GM18873 (cell line): ENCODE data around the gene TRANK1.
"Not testable (repeated sequence)": the region's sequence is repeated elsewhere in the genome, so short reads cannot be mapped to it uniquely, and the experiment has no call there.

Experiments
- ATAC-seq: cut with Tn5 transposase; IDR thresholded peaks from one replicate; pipeline ENCODE4 v1.9.1; 2021; ENCODE audit warnings: mild to moderate bottlenecking, moderate library complexity, moderate number of reproducible peaks; ENCODE audit not compliant: unreplicated experiment, low FRiP score

The TRANK1 gene

GRCh38 chr3:36944641-36945270, at the start of gene TRANK1:
TSS of gene TRANK1 (minus strand) at chr3:36945054. CDS start at chr3:36944809, 245 bp downstream.
- peak; percentile 55 for ATAC-seq

DNA sequence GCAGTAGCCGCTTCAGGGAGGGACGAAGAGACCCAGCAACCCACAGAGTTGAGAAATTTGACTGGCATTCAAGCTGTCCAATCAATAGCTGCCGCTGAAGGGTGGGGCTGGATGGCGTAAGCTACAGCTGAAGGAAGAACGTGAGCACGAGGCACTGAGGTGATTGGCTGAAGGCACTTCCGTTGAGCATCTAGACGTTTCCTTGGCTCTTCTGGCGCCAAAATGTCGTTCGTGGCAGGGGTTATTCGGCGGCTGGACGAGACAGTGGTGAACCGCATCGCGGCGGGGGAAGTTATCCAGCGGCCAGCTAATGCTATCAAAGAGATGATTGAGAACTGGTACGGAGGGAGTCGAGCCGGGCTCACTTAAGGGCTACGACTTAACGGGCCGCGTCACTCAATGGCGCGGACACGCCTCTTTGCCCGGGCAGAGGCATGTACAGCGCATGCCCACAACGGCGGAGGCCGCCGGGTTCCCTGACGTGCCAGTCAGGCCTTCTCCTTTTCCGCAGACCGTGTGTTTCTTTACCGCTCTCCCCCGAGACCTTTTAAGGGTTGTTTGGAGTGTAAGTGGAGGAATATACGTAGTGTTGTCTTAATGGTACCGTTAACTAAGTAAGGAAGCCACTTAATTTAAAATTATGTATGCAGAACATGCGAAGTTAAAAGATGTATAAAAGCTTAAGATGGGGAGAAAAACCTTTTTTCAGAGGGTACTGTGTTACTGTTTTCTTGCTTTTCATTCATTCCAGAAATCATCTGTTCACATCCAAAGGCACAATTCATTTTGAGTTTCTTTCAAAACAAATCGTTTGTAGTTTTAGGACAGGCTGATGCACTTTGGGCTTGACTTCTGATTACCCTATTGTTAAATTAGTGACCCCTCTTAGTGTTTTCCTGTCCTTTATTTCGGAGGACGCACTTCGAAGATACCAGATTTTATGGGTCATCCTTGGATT, 48.8 kb upstream of the TRANK1 start, which contains the start of gene MLH1:
MLH1 (plus strand) TSS at position 193 of the 958 bp plus-strand sequence; CDS start at position 223, 30 bp downstream.
- ATAC-seq, result peak; percentile 95

GRCh38 chr3:36992806-36993325, 48.0 kb upstream of the TRANK1 start, which contains the start of gene EPM2AIP1:
TSS of gene EPM2AIP1 (minus strand) at chr3:36993131. CDS start at chr3:36993077, 54 bp downstream.
- peak; percentile 18 for ATAC-seq

- no peak for ATAC-seq
Measured at GRCh38 chr3:36991923-36992805, 47.3 kb upstream of the TRANK1 start.

- no peak for ATAC-seq
Measured at GRCh38 chr3:36991147-36991546, 46.3 kb upstream of the TRANK1 start.

- no peak for ATAC-seq
Measured at GRCh38 chr3:36989568-36989967, 44.7 kb upstream of the TRANK1 start.

GRCh38 chr3:36989005-36989404, 44.2 kb upstream of the TRANK1 start:
- no peak for ATAC-seq

- ATAC-seq, result no peak
Measured at GRCh38 chr3:36988356-36988755, 43.5 kb upstream of the TRANK1 start.

DNA sequence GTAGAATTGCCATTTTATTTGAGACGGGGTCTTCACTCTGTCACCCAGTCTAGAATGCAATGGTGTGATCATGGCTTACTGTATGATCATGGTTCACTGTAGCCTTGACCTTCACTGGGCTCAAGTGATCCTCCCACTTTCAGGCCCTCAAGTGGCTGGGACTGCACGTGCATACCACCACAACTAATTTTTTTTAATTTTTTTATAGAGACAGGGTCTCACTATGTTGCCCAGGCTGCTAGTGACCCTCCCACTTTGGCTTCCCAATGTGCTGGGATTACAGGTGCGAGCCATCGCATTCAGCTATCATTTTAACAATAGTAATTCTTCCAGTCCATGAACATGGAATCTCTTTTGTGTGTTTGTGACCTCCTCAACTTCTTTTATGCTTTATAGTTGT, 36.2 kb upstream of the TRANK1 start:
- no peak for ATAC-seq

GRCh38 chr3:36973139-36973538, 28.3 kb upstream of the TRANK1 start:
- no peak for ATAC-seq

- no peak for ATAC-seq
Measured at GRCh38 chr3:36972163-36972562, 27.3 kb upstream of the TRANK1 start.

GRCh38 chr3:36969540-36970432, 24.9 kb upstream of the TRANK1 start:
- peak; percentile 97 for ATAC-seq

- no peak for ATAC-seq
Measured at GRCh38 chr3:36969085-36969484, 24.2 kb upstream of the TRANK1 start.

GRCh38 chr3:36965440-36965839, 20.6 kb upstream of the TRANK1 start:
- no peak for ATAC-seq

DNA sequence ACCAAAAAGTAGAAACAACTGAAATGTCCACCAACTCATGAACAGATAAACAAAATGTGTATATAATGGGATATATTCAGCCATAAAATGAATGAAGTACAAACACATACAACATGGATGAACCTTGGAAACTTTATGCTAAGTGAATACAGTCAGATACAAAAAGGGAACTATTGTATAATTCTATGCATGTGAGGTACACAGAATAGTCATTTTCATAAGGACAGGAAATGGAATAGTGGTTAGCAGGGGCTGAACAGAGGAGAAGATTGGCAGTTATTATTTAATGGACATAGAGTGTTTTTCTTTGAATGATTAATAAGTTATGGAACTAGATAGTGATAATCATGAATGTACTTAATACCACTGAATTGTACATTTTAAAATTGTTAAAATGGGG, 20.0 kb upstream of the TRANK1 start:
- ATAC-seq, result peak; percentile 51

DNA sequence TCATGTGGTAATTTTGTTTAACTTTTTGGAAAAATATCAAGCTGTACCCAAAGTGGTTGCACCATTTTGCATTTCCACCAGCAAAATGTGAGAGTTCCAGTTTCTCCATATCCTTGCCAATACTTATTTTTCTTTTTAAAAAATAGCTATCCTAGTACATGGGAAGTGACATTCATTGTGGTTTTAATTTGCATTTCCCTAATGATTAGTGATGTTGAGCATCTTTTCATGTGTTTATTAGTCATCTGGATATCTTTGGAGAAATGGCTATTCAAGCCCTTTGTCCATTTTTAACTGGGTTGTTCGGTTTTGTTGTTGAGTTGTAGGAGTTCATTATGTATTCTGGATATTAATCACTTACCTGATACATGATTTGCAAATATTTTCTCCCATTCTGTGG, 19.5 kb upstream of the TRANK1 start:
- ATAC-seq, result no peak

- ATAC-seq, result not testable (repeated sequence)
Measured at GRCh38 chr3:36963008-36963407, 18.2 kb upstream of the TRANK1 start.

DNA sequence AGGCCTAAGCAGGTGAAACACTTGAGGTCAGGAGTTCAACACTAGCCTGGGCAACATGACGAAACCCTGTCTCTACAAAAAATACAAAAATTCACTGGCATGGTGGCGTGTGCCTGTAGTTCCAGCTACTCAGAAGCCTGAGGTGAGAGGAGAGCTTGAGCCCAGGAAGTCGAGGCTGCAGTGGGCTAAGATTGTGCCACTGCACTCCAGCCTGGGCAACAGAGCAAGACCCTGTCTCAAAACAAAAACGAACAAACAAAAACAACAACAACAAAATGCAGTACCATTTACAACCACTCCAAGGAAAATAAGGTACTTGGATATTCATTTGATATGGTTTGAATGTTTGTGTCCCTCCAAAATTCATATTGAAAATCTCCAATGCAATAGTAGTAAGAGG, 15.6 kb upstream of the TRANK1 start:
- ATAC-seq, result no peak

- ATAC-seq, result no peak
Measured at GRCh38 chr3:36959821-36960220, 15.0 kb upstream of the TRANK1 start.
